Measurements from ENCODE around the gene FAM200C.
"Not testable (repeated sequence)": the region's sequence is repeated elsewhere in the genome, so short reads cannot be mapped to it uniquely, and the experiment has no call there.

The FAM200C gene

DNA sequence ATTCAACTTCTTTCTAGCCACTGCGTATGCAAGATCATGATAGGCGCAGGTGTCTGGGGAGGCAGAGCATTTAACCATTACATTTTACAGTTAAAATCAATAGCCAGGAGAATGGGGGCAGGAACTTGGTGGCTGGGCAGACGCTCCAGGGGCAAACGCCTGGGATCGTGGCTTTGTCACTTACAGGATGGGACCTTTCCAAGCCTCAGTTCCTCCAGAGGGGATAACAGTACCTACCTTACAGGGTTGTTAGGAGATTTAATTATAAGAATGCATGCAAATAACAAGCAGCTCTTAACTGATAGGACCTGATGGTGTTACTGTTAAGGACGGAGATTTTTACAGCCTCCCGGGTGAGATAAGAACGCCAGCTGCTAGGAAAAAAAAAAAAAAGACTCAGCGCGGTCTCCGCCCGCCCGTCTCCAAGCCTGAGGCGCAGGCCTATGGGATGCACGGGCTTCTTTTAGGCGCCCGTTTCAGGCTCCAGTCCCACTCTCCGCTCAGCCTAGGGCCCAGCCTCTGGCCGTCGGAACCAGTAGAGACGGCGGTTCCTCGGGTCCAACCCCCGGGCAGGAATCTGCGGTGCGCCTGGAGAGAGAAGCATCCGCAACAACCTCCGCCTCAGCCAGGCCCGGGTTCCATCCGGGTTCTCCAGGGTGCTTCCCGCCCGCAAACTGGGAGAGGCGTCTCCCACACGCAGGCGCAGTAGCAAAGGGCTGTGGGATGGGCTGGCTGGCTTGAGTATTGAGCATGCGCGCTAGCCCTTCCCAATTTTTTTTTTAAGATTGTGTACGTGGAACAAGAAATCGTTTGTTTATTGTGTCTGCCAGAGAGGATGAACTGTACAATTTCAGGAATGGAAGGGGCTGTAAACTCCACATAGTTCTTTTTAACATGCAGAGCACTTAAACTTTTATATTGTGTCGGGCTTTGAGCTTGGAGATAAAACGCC is at the start of gene FAM200C:
Gene FAM200C, minus strand, starts transcription at position 653 of the 952 bp plus-strand sequence. CDS start 4,564 bp downstream, outside the sequence.
- peak; percentile 21 to 25 for DNase-seq (ENCODE audit: low read depth in 2 of 2)

DNA sequence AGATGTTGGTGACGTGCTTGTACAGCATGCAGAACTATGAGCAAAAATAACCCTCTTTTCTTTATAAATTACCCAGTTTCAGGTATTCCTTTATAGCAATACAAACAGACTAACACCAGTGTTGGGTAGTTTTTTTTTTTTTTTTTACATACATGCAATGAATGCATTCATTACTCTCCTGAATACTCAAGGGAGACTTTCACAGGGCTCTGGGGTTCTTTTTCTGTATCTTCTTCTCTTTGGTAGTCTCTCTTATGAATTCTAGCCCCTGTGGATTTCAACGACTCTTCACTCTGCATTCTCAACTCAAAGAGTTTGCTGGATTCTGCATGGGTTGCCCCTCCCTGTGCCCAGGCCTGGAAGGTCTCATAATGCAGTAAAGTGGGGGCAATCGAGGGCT is 49.6 kb upstream of the FAM200C start:
- DNase-seq (ENCODE audit: low read depth in 2 of 2), result no peak

GRCh38 chr5:160448886-160449285 is 49.0 kb upstream of the FAM200C start:
- DNase-seq (ENCODE audit: low read depth in 2 of 2), result no peak

- no peak for DNase-seq (ENCODE audit: low read depth in 2 of 2)
These were observed 45.9 kb upstream of the FAM200C start for GRCh38 chr5:160445751-160446150.

GRCh38 chr5:160445132-160445531 is 45.3 kb upstream of the FAM200C start:
- DNase-seq (ENCODE audit: low read depth in 2 of 2), result no peak

GRCh38 chr5:160444407-160444806 is 44.6 kb upstream of the FAM200C start:
- no peak for DNase-seq (ENCODE audit: low read depth in 2 of 2)

GRCh38 chr5:160442824-160443431 is 43.1 kb upstream of the FAM200C start:
- DNase-seq (ENCODE audit: low read depth in 2 of 2), result no peak

GRCh38 chr5:160441311-160441781 is 41.5 kb upstream of the FAM200C start:
- DNase-seq (ENCODE audit: low read depth in 2 of 2), result no peak

DNA sequence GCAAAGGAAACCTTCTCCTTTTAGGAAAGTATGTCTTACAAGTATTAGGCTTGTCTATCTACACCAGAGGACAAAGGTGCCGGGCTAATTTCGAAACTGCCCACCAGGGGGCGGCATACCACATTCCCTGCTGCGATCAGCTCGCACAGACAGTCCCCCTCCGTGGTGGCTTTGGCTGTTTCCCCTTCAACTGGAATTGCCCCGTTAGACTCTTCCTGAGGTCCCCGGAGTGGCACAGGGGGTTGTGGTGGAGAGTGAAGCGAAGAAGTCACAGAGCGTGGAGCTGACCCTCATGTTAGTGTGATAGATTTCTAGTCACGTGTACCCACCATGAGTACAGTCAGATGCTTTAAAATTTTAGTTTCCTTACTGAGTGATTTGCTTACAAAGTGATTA is 39.3 kb upstream of the FAM200C start:
- peak; percentile 78 to 84 for DNase-seq (ENCODE audit: low read depth in 2 of 2)

- peak; percentile 19 to 26 for DNase-seq (ENCODE audit: low read depth in 2 of 2)
These were observed 38.7 kb upstream of the FAM200C start for GRCh38 chr5:160438316-160439204.

DNA sequence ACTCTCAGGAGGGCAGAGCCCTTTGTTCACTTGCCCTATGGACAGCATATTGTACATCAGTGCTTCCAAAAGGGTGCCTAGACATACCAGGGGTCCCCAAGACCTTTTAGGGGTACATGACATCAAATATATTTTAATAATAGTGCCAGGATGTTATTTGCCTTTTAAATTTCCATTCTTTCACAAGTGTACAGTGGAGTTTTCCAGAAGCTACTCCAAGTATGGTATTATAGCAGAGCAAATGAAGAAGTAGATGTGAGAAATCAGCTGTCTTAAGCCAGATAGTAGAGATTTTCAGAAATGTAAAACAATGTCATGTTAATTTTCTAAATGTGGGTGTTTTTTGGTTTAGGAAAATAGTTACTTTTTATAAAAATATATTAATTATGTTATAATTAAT is 37.4 kb upstream of the FAM200C start:
- DNase-seq (ENCODE audit: low read depth in 2 of 2), result no peak

- not testable (repeated sequence) for DNase-seq (ENCODE audit: low read depth in 2 of 2)
These were observed 36.8 kb upstream of the FAM200C start for GRCh38 chr5:160436661-160437060.

DNA sequence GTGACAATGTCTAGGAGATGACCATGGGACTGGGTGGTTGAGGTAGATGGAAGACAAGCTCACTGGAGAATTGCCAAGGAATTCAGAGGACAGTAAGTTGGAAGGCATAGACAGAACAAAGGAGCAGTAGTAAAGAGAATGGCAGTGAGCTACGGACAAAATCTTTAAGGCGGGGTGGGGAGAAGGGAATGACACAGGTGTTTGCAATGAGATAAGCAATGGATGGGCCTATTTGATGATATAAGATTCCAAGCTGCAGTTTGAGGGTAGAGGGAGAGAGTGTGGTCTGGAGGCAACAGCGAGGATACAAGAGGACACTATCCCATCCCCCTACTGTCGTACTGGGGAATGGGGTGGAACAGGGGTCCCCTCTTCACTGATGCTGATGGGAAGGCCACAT is 36.2 kb upstream of the FAM200C start:
- DNase-seq (ENCODE audit: low read depth in 2 of 2), result no peak

- DNase-seq (ENCODE audit: low read depth in 2 of 2), result no peak
These were observed 35.7 kb upstream of the FAM200C start for GRCh38 chr5:160435532-160435931.

- no peak for DNase-seq (ENCODE audit: low read depth in 2 of 2)
These were observed 34.2 kb upstream of the FAM200C start for GRCh38 chr5:160434022-160434531.

DNA sequence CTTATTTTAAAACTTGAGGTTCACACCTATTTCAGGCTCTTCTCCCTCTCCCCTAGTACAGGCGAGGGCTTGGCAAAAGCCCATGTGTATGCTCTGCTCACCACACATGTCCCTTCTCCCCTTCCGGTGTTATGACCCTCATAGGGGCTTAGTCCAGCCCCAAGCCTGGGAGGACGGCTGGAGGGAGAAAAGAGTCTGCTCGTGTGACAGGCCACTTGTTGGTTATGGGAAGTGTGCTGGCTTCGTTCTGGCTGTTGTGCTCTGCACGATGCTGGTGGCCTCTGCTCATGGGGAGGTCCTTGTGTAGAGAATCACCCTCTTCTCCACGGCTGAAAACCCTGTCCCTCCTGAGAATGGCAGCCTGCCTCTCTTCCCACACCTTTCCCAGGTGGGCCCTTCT is 32.9 kb upstream of the FAM200C start:
- no peak for DNase-seq (ENCODE audit: low read depth in 2 of 2)

DNA sequence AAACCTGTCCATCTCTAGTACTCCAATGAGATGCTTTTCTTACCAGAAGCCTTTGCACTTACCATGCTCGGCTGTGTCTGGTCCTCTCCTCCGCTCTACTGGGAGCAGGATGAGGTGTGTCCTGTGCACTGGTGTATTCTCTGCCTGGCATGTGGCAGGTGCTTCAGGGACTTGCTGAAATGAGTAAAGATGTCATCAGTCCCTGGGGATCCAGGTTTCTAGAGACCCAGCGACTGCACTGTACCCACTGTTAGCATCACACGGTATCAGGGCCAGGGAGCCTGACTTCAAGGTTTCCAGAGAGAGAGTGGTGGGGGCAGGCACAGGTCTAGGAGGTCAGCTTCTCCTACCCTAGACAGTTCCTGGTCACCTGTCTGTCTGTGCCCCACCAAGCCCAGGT is 32.3 kb upstream of the FAM200C start:
- no peak for DNase-seq (ENCODE audit: low read depth in 2 of 2)

DNA sequence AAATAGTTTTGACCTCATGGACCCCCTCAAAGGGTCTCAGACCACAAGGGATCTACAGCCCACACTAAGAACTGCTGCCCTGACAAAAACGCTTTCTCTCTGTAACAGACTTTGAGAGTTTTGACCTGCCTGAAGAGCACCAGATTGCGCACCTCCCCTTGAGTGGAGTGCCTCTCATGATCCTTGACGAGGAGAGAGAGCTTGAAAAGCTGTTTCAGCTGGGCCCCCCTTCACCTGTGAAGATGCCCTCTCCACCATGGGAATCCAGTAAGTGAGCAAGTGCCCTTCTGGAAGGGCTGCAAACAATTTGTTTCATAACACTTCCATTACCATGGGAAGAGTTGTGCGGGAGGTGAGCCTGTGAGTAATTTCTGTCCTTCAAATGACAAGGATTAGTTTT is 27.8 kb upstream of the FAM200C start:
- no peak for DNase-seq (ENCODE audit: low read depth in 2 of 2)

- DNase-seq (ENCODE audit: low read depth in 2 of 2), result no peak
These were observed 23.2 kb upstream of the FAM200C start for GRCh38 chr5:160423099-160423498.

- peak; percentile 75 to 83 for DNase-seq (ENCODE audit: low read depth in 2 of 2)
These were observed 21.9 kb upstream of the FAM200C start, which contains the start of gene PTTG1 for GRCh38 chr5:160421625-160422258. Gene PTTG1, plus strand, starts transcription at chr5:160421855. Its CDS starts 458 bp downstream, at chr5:160422313.

GRCh38 chr5:160420331-160420610 is 20.4 kb upstream of the FAM200C start:
- DNase-seq (ENCODE audit: low read depth in 2 of 2), result no peak

Measured in stimulated activated CD8-positive, alpha-beta memory T cell treated with anti-CD3 and anti-CD28 coated beads, Interleukin-2, amount 100 ng/mL, for 1 hour (primary cell).